Loucy (cell line): ENCODE results near the gene FAM221A.

Experiments used
- CTCF ChIP-seq: fragments of 200-600 bp; sonication (generic); conservative IDR thresholded peaks from 2 replicates; pipeline ENCODE4 v1.5.1; 2014; ENCODE audit warnings: mild to moderate bottlenecking, antibody characterized with exemption, low read length
- EZH2phosphoT487 ChIP-seq: fragments of 200-600 bp; IDR thresholded peaks from 2 replicates; pipeline ENCODE4 v1.6.1; 2018; ENCODE audit warnings: antibody characterized with exemption, mild to moderate bottlenecking, moderate library complexity, borderline replicate concordance

GRCh38 chr7:23680414-23681405 lies 711 bp downstream of the FAM221A start:
- TF ChIP-seq EZH2phosphoT487 = no peak
- TF ChIP-seq CTCF = no peak
